Heart right ventricle (tissue), 16 donors: ENCODE measurements around the gene PLEKHJ1. TPM values are rescaled to one million over a fixed set of nuclear protein-coding genes. Genes with fewer than 3 reads are reported as not detected.
A peak's percentile ranks its signal among the peaks of the same experiment; 100 is the strongest.

Experiments
- ATAC-seq, 8 donors: fragments of 200-7000 bp; cut with Tn5 transposase; one replicate each; pipeline ENCODE4 v1.9.1; 2020; ENCODE audit warnings: mild to moderate bottlenecking in 8 of 8, moderate library complexity in 8 of 8, moderate number of reproducible peaks in 1 of 8
- DNase-seq, 2 donors: peaks; one replicate each; pipeline ENCODE4 v3.0.0-alpha.2; 2020
- H3K27ac ChIP-seq, 10 donors: fragments of 200-600 bp; sonication (generic) in 2 of 10; one replicate each; pipeline versions ENCODE4 v1.5.0 to v1.8.0; 2020 to 2022; ENCODE audit warnings: mild to moderate bottlenecking in 3 of 10
- H3K27me3 ChIP-seq, 7 donors: fragments of 200-600 bp; one replicate each; pipeline ENCODE4 v1.8.0; 2021 to 2022; ENCODE audit warnings: mild to moderate bottlenecking in 2 of 7
- H3K36me3 ChIP-seq, 9 donors: fragments of 200-600 bp; sonication (generic) in 1 of 9; one replicate each; pipeline versions ENCODE4 v1.5.0 to v1.8.0; 2020 to 2022; ENCODE audit warnings: mild to moderate bottlenecking in 2 of 9
- H3K4me1 ChIP-seq, 9 donors: fragments of 200-600 bp; sonication (generic) in 1 of 9; one replicate each; pipeline versions ENCODE4 v1.5.0 to v1.8.0; 2020 to 2022; ENCODE audit warnings: mild to moderate bottlenecking in 4 of 9
- H3K4me3 ChIP-seq, 10 donors: fragments of 200-600 bp; sonication (generic) in 2 of 10; one replicate each; pipeline versions ENCODE4 v1.5.0 to v1.8.0; 2020 to 2022; ENCODE audit warnings: mild to moderate bottlenecking in 7 of 10, moderate library complexity in 2 of 10
- H3K9me3 ChIP-seq, 11 donors: fragments of 200-600 bp in 10 of 11; sonication (generic) in 2 of 11; one replicate each; pipeline versions ENCODE4 v1.5.0 to v1.8.0; 2013 to 2022; ENCODE audit warnings: mild to moderate bottlenecking in 2 of 11, control low read depth in 1 of 11, moderate library complexity in 1 of 11
- CTCF ChIP-seq, 9 donors: fragments of 200-600 bp; sonication (generic) in 2 of 9; IDR thresholded peaks; one replicate each; pipeline versions ENCODE4 v1.5.0 to v1.8.0; 2021 to 2022; ENCODE audit warnings: antibody characterized with exemption in 9 of 9, mild to moderate bottlenecking in 5 of 9, moderate library complexity in 1 of 9
- whole genome bisulfite sequencing, 2 donors: extraction: QIAGEN DNeasy Blood & Tissue Kit; methylation state at CpG; one replicate each; pipeline ENCODE4 v1.1.7; 2013; ENCODE audit warnings: inconsistent platforms in 1 of 2; 5-methylcytosine and 5-hydroxymethylcytosine counted together
- intact Hi-C, 10 donors: fragments of 100-400 bp; cut with DNase I; formaldehyde crosslinking; loops; one replicate each; pipeline versions ENCODE4 v1.11.1 to v1.14.2; 2022
- polyA plus RNA-seq, 2 donors: library from polyadenylated mRNA; stranded (reverse); fragments of 200-250 nt; gene quantifications; one replicate each; pipeline ENCODE4 v1.2.3, GENCODE V29; 2013
- total RNA-seq, 10 donors: library from RNA; stranded (reverse); fragmentation: NEBNext Ultra II Directional in 3 of 10; extraction: Animal tissue kit (Norgen Biotek cat#: 25700) in 3 of 10; gene quantifications; one replicate each; pipeline versions ENCODE4 v1.2.1 to v1.2.4, GENCODE V29; 2021 to 2023
- donor health status: Arrhythmogenic right ventricular cardiomyopathy.
- donor health status: ischemic (EF 13 %, LVEDD 7.1; RV severe dilation, severe dysfunction).
- donor health status: healthy with polysubstance abuse.
- donor health status: DM: no; HTN: yes; CAD: no.
- donor health status: DM: no; HTN: no; CAD: no.
- donor health status: ischemic (EF 25% LVEDD 6.9; RV normal size, moderate dysfunction).
- donor health status: ischemic (EF 25% LVEDD 5.7; RV mildly dilated, moderate dysfunction).
- donor health status: healthy.
- donor health status: DM: yes; HTN: yes; CAD: no.
- donor health status: Ischemic cardiomyopathy.
- donor health status: ischemic (EF 35%, LVEDD 5.7; RV mildly dilated, moderate dysfunction).
- donor health status: nonischemic (EF 11% LVEDD 7.7; RV severe dilation, severe dysfunction).
- donor health status: DM: yes; HTN: yes; CAD: no.
- donor health status: PGD.
- donor health status: ischemic (EF 29% LVEDD 5.4; RV normal size, mild dysfunction).
- donor health status: nonischemic (EF 23%, LVEDD 6.1; RV moderate dilation, normal function).

PLEKHJ1 gene
- total and polyA plus RNA-seq, 12 donors, result 40.0 to 103 (median 46.8) TPM

- no peak overlapping the region for H3K4me3 ChIP-seq
- H3K27me3 ChIP-seq, result no peaks in the 10 kb centered on the region
- DNase-seq, result no peak
- H3K36me3 ChIP-seq, result peaks cover 6 to 81% (median 30%) of the 10 kb centered on the region in 9 donors
- peak overlapping the region in 6 of 10 donors; percentile 2 to 36 (median 8) for H3K27ac ChIP-seq
- 67 to 72% methylated on average over 12 of the region's 12 CpGs for WGBS, 2 donors
- intact Hi-C loops, result loop anchor here in 7 of 10 donors (5.0 to 10.0 kb wide), 6 partner anchors 41 to 164 kb away; partner anchors contain the start of gene AP3D1 (in 2 of the 7)
- no peaks in the 10 kb centered on the region for H3K9me3 ChIP-seq
- peaks cover 6 to 52% (median 16%) of the 10 kb centered on the region in 9 donors for H3K4me1 ChIP-seq
- no peak for TF ChIP-seq CTCF (IDR thresholded peaks at IDR 0.05)
- ATAC-seq, result peak in 4 of 8 donors; percentile 2 to 14 (median 9)
Observed at GRCh38 chr19:2230807-2231533, 5.2 kb downstream of the PLEKHJ1 start.

- no peak for DNase-seq
- peaks cover 6 to 90% (median 36%) of the 10 kb centered on the region in 9 donors for H3K36me3 ChIP-seq
- intact Hi-C loops, result loop anchor here in 7 of 10 donors (5.0 to 10.0 kb wide), 6 partner anchors 42 to 165 kb away; partner anchors contain the start of gene AP3D1 (in 2 of the 7)
- 90 to 92% methylated on average over 43 of the region's 43 CpGs for WGBS, 2 donors
- no peaks in the 10 kb centered on the region for H3K27me3 ChIP-seq
- no peak for ATAC-seq
- no peaks in the 10 kb centered on the region for H3K9me3 ChIP-seq
- no peak for TF ChIP-seq CTCF (IDR thresholded peaks at IDR 0.05)
- peaks cover 4 to 46% (median 12%) of the 10 kb centered on the region in 9 donors for H3K4me1 ChIP-seq
- no peak overlapping the region for H3K4me3 ChIP-seq
- no peak overlapping the region for H3K27ac ChIP-seq
Observed at GRCh38 chr19:2230033-2230531, 6.0 kb downstream of the PLEKHJ1 start.

GRCh38 chr19:2229103-2230032 is 6.8 kb downstream of the PLEKHJ1 start:
- TF ChIP-seq CTCF (IDR thresholded peaks at IDR 0.05), result no peak
- ATAC-seq (no peak), DNase-seq (no peak)
- intact Hi-C loops, result loop anchor here in 7 of 10 donors (5.0 to 10.0 kb wide), 7 partner anchors 43 to 165 kb away; partner anchors contain the start of gene AP3D1 (in 2 of the 7)
- no peaks in the 10 kb centered on the region for H3K9me3 ChIP-seq
- WGBS, 2 donors, result 94 to 95% methylated on average over 45 of the region's 45 CpGs
- H3K4me1 ChIP-seq, result peaks cover 0 to 39% (median 6%) of the 10 kb centered on the region in 9 donors
- peaks cover 6 to 97% (median 39%) of the 10 kb centered on the region in 9 donors for H3K36me3 ChIP-seq
- no peak overlapping the region for H3K27ac ChIP-seq
- H3K27me3 ChIP-seq, result no peaks in the 10 kb centered on the region
- no peak overlapping the region for H3K4me3 ChIP-seq
